Choroid plexus epithelial cell (primary cell): ENCODE results near the gene HSD17B2.

Experiments used
- DNase-seq: peaks from one replicate; pipeline ENCODE4 v3.0.0-alpha.2; 2010; ENCODE audit warnings: low read depth
- H3K4me3 ChIP-seq: 2 replicates; pipeline ENCODE4 v1.5.1; 2011; ENCODE audit warnings: low read depth, mild to moderate bottlenecking, control low read depth, low read length, moderate library complexity
- TF ChIP-seq, protein P1 (sequence below): conservative IDR thresholded peaks from 2 replicates; pipeline ENCODE4 v1.5.1; 2011; ENCODE audit warnings: low read depth, mild to moderate bottlenecking, control low read depth, inconsistent platforms, low read length, moderate library complexity

Gene HSD17B2

DNA sequence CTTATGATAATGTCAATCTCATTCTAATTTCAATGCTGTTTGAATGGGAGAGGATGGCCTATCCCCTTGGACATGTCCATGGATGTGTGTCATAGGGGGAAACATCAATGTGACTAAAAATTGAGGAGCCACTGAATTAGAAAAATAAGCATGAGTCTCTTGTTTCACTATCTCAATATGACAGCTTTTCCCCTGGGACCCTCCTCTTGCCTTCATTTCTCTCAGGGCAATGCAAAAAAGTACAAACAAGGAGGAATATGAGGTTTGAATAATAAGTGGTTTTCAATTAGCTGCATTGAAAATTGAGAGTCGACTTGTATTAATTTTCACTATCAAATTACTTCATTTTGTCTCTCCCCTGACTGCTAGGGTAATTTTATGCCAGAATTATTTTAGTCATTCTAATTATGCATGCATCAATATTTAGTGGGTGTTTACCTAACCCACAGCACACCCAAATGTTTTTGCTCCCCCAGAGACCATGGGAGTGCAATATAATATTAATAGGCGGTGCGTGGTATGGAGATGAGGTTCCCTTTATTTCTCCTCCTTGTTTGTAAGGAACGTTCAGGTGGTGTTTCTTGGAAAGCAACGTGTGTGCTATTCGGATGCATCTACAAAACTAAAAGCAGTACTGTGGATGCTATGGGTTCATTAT is 17.0 kb upstream of the HSD17B2 start:
- no peak for DNase-seq
- TF ChIP-seq, protein P1, sequence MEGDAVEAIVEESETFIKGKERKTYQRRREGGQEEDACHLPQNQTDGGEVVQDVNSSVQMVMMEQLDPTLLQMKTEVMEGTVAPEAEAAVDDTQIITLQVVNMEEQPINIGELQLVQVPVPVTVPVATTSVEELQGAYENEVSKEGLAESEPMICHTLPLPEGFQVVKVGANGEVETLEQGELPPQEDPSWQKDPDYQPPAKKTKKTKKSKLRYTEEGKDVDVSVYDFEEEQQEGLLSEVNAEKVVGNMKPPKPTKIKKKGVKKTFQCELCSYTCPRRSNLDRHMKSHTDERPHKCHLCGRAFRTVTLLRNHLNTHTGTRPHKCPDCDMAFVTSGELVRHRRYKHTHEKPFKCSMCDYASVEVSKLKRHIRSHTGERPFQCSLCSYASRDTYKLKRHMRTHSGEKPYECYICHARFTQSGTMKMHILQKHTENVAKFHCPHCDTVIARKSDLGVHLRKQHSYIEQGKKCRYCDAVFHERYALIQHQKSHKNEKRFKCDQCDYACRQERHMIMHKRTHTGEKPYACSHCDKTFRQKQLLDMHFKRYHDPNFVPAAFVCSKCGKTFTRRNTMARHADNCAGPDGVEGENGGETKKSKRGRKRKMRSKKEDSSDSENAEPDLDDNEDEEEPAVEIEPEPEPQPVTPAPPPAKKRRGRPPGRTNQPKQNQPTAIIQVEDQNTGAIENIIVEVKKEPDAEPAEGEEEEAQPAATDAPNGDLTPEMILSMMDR = no peak
- H3K4me3 ChIP-seq = no peak overlapping the region

DNA sequence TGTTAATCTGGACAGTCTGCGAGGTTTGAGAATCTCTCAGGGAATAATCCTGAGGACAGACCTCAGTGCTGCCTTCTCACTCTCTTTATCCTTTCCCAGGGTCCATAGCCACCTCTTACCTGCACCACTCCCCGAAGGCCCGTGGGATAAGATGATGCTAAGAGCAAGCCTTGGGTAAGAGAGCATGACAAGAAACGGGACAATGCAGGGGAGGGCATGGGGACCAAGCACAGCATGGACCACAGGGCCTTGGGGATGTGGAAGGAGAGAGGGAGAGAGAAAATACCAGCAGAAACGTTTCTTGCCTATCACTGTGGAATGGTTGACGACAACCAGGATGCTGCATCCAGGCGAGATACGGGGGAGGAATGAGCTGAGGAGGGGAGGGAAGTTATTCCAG is 15.5 kb upstream of the HSD17B2 start:
- TF ChIP-seq, protein P1 = no peak
- no peak overlapping the region for H3K4me3 ChIP-seq
- no peak for DNase-seq

- TF ChIP-seq, protein P1 = no peak
- no peak overlapping the region for H3K4me3 ChIP-seq
- DNase-seq = no peak
Measured at GRCh38 chr16:82020051-82020450, 15.0 kb upstream of the HSD17B2 start.

GRCh38 chr16:82023206-82023605 is 11.8 kb upstream of the HSD17B2 start:
- TF ChIP-seq, protein P1 = no peak
- no peak overlapping the region for H3K4me3 ChIP-seq
- no peak for DNase-seq

GRCh38 chr16:82024316-82024715 is 10.7 kb upstream of the HSD17B2 start:
- TF ChIP-seq, protein P1 = no peak
- DNase-seq = no peak
- H3K4me3 ChIP-seq = no peak overlapping the region

GRCh38 chr16:82024883-82025282 is 10.2 kb upstream of the HSD17B2 start:
- no peak overlapping the region for H3K4me3 ChIP-seq
- TF ChIP-seq, protein P1 = no peak
- no peak for DNase-seq

DNA sequence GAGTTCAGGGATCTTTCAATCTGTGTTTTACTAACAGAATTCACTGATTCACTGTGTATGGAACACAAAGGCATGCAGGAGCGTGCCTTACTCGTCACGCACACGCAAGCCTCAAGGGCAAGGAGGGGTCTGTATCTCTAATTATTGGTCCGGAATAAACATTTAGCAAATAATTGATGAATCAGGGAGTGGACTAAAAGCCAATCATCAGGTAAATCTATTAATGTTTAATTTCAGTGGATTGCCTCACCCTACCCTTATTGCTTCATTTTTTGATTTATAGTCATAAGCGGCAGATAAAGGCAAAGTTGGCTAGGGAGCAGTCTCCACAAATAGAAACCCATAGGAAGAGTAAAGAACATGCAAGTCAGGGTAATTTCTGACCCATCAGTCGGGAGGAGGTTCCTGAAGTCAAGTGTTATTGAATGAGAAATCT is 7.4 kb upstream of the HSD17B2 start:
- TF ChIP-seq, protein P1 = no peak
- no peak for DNase-seq
- H3K4me3 ChIP-seq = no peak overlapping the region
